ENCODE results near the gene OTX2.

OTX2 gene

GRCh38 chr14:56855891-56856461, 45.7 kb upstream of the OTX2 start (continued):
- TF ChIP-seq GLI2 (tag by site-specific recombination; IDR thresholded peaks at IDR 0.05; ENCODE audit: borderline replicate concordance, low read depth) (no peak), ZNF335 (tag by site-specific recombination; conservative IDR thresholded peaks at IDR 0.05) (peak; percentile 48), GLIS1 (tag by site-specific recombination; IDR thresholded peaks at IDR 0.05) (peak; percentile 51), SP2 (tag by site-specific recombination; IDR thresholded peaks at IDR 0.05) (no peak), ZBTB17 (tag by site-specific recombination; IDR thresholded peaks at IDR 0.05) (peak; percentile 81), ZNF302 (tag by site-specific recombination; IDR thresholded peaks at IDR 0.05; ENCODE audit: low read depth) (no peak)

DNA sequence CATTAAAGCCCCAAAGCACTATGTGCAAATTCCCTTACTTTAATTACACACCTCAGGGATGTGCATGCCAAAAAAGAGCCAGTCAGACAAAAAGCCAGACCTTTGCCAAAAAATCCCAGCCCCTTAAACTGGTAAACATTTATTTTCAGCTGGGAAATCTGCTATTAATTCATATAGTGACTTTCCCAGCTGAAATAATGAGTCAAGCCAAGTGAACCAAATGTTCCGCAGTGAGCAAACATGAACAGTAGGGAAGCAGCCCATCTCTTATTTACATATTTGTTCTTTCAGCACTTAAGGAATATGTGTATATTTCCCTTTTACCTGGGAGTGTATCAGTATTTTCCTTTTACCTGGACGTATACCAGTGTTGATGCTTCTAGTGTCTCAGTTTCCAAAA, 44.0 kb upstream of the OTX2 start:
- TF ChIP-seq ZNF366 (tag by site-specific recombination; conservative IDR thresholded peaks at IDR 0.05) (no peak), ZNF776 (tag by site-specific recombination; IDR thresholded peaks at IDR 0.05; ENCODE audit: borderline replicate concordance) (no peak), ZNF623 (tag by site-specific recombination; IDR thresholded peaks at IDR 0.05) (no peak), ZBTB7A (tag by site-specific recombination; IDR thresholded peaks at IDR 0.05; ENCODE audit: low read depth) (no peak), ZFP37 (tag by site-specific recombination; IDR thresholded peaks at IDR 0.05) (no peak), PRDM10 (tag by site-specific recombination; IDR thresholded peaks at IDR 0.05) (no peak), ZNF423 (tag by site-specific recombination; IDR thresholded peaks at IDR 0.05) (no peak), ZNF610 (tag by site-specific recombination; IDR thresholded peaks at IDR 0.05; ENCODE audit: borderline replicate concordance) (no peak), ZNF311 (tag by site-specific recombination; IDR thresholded peaks at IDR 0.05; ENCODE audit: borderline replicate concordance) (no peak), ZNF792 (tag by site-specific recombination; IDR thresholded peaks at IDR 0.05) (no peak), PRDM1 (tag by site-specific recombination; IDR thresholded peaks at IDR 0.05) (no peak), ZNF791 (tag by site-specific recombination; IDR thresholded peaks at IDR 0.05) (no peak), ZNF596 (tag by site-specific recombination; IDR thresholded peaks at IDR 0.05) (no peak), RBAK (tag by site-specific recombination; IDR thresholded peaks at IDR 0.05) (no peak)
- TF ChIP-seq, protein P1, sequence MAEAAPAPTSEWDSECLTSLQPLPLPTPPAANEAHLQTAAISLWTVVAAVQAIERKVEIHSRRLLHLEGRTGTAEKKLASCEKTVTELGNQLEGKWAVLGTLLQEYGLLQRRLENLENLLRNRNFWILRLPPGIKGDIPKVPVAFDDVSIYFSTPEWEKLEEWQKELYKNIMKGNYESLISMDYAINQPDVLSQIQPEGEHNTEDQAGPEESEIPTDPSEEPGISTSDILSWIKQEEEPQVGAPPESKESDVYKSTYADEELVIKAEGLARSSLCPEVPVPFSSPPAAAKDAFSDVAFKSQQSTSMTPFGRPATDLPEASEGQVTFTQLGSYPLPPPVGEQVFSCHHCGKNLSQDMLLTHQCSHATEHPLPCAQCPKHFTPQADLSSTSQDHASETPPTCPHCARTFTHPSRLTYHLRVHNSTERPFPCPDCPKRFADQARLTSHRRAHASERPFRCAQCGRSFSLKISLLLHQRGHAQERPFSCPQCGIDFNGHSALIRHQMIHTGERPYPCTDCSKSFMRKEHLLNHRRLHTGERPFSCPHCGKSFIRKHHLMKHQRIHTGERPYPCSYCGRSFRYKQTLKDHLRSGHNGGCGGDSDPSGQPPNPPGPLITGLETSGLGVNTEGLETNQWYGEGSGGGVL (tag by site-specific recombination; IDR thresholded peaks at IDR 0.05), result no peak
- no peaks in the 10 kb centered on the region for H3K36me3 ChIP-seq (ENCODE audit: control insufficient read depth in 2 of 2, insufficient read depth in 1 of 2, low read length in 2 of 2)
- ChIA-PET CTCF (interaction anchor here (0.5 kb wide), 1 partner anchor 216 kb away, joined by 3 read pairs; no protein-coding TSS in a partner anchor), POLR2A (no interaction called here)
- peaks cover 11% of the 10 kb centered on the region; the same call in 1 of the 2 replicates for H3K4me1 ChIP-seq (ENCODE audit: control insufficient read depth, insufficient read depth, low read length)
- no peak overlapping the region for H3K27ac ChIP-seq (ENCODE audit: extremely low read depth, low read depth, low read length)
- H3K9me3 ChIP-seq (ENCODE audit: control insufficient read depth, insufficient read depth, low read depth, low read length), result no peaks in the 10 kb centered on the region
- no peak overlapping the region for H3K4me3 ChIP-seq (ENCODE audit: low read depth, low read length)

Data from HEK293 (cell line).